Kidney (tissue), 14 donors: Measurements from ENCODE around the gene AGBL5. TPM values are rescaled to one million over a fixed set of nuclear protein-coding genes. Genes with fewer than 3 reads are reported as not detected.
"Not testable (repeated sequence)": the region's sequence is repeated elsewhere in the genome, so short reads cannot be mapped to it uniquely, and the experiment has no call there.

Experiments
- DNase-seq, 5 donors: peaks; one replicate each; pipeline ENCODE4 v3.0.0-alpha.2; 2013 to 2020
- FAIRE-seq: peaks from 2 replicates; lab custom pipeline; 2012; peaks lifted over from hg19 to GRCh38; lab: Jason Lieb, UNC
- H3K27ac ChIP-seq, 2 donors: one replicate each; pipeline ENCODE4 v1.7.0; 2013; ENCODE audit warnings: low read depth in 2 of 2, low read length in 2 of 2, inconsistent platforms in 1 of 2
- H3K27me3 ChIP-seq: one replicate; pipeline ENCODE4 v1.7.1; 2013; ENCODE audit warnings: low read length, inconsistent platforms; ENCODE audit not compliant: control insufficient read depth, insufficient read depth
- H3K36me3 ChIP-seq, 3 donors: one replicate each; pipeline versions ENCODE4 v1.7.0 to v1.7.1; 2013; ENCODE audit warnings: low read length in 3 of 3, control low read depth in 1 of 3, inconsistent platforms in 1 of 3; ENCODE audit not compliant: insufficient read depth in 3 of 3, control insufficient read depth in 2 of 3
- H3K4me1 ChIP-seq, 3 donors: one replicate each; pipeline versions ENCODE4 v1.7.0 to v1.7.1; 2013; ENCODE audit warnings: low read length in 3 of 3, inconsistent platforms in 1 of 3, low read depth in 1 of 3; ENCODE audit not compliant: control insufficient read depth in 2 of 3, insufficient read depth in 2 of 3
- H3K4me3 ChIP-seq, 3 donors: one replicate each; pipeline versions ENCODE4 v1.7.0 to v1.8.1; 2013; ENCODE audit warnings: low read length in 3 of 3, control low read depth in 1 of 3, inconsistent platforms in 1 of 3
- H3K9ac ChIP-seq, 3 donors: one replicate each; pipeline versions ENCODE4 v1.7.0 to v1.7.1; 2013; ENCODE audit warnings: low read length in 3 of 3, control low read depth in 1 of 3, inconsistent platforms in 1 of 3
- H3K9me3 ChIP-seq, 3 donors: one replicate each; pipeline versions ENCODE4 v1.7.0 to v1.7.1; 2013; ENCODE audit warnings: low read length in 3 of 3, control low read depth in 1 of 3, inconsistent platforms in 1 of 3; ENCODE audit not compliant: control insufficient read depth in 2 of 3, insufficient read depth in 1 of 3
- CTCF ChIP-seq: IDR thresholded peaks from 3 replicates; pipeline ENCODE4 v1.5.1; 2012; ENCODE audit warnings: mild to moderate bottlenecking, moderate library complexity, borderline replicate concordance; ENCODE audit not compliant: insufficient read depth; ENCODE audit errors: extremely low read depth
- intact Hi-C: fragments of 100-400 bp; cut with DNase I; formaldehyde crosslinking; loops from one replicate; pipeline ENCODE4 v1.11.1; 2022
- polyA plus RNA-seq: library from polyadenylated mRNA; stranded (reverse); fragments of 350-450 nt; fragmentation: Illumina TruSeq; extraction: RNeasy Lipid Tissue Mini Kit (QIAGEN cat#74804); gene quantifications from one replicate; pipeline ENCODE4 v1.2.3, GENCODE V29; 2014; ENCODE audit warnings: low read depth, low replicate concordance; ENCODE audit not compliant: insufficient read depth
- total RNA-seq: library from RNA; stranded (reverse); fragmentation: NEBNext Ultra II Directional; extraction: Animal tissue kit (Norgen Biotek cat#: 25700); gene quantifications from one replicate; pipeline ENCODE4 v1.2.1, GENCODE V29; 2021
- donor health status: control.
- donor health status: control.
- donor health status: control.
- donor health status: control.
- donor health status: control.
- donor health status: DM: yes; HTN: yes; CAD: no.
- donor health status: Normal renal cell carcinoma (clear cell type).

Gene AGBL5
- total and polyA plus RNA-seq, 2 donors from 2014 or later: 33.4 to 36.5 TPM

GRCh38 chr2:27072920-27073319, 21.5 kb downstream of the AGBL5 start:
- Histone ChIP-seq H3K4me1 (peaks cover 9 to 26% (median 14%) of the 10 kb centered on the region in 3 donors), H3K9me3 (no peaks in the 10 kb centered on the region), H3K27me3 (no peaks in the 10 kb centered on the region), H3K4me3 (no peak overlapping the region), H3K27ac (peak overlapping the region; percentile 85 to 90), H3K36me3 (peaks cover 0 to 17% (median 5%) of the 10 kb centered on the region in 3 donors), H3K9ac (no peak overlapping the region)
- DNase-seq: peak in 2 of 5 donors; percentile 30 to 70
- no peak for FAIRE-seq
- intact Hi-C loops: no loop called here
- no peak for TF ChIP-seq CTCF

GRCh38 chr2:27073782-27074181, 22.3 kb downstream of the AGBL5 start:
- intact Hi-C loops: no loop called here
- H3K27ac ChIP-seq: peak overlapping the region; percentile 25 to 35
- peaks cover 0 to 9% (median 5%) of the 10 kb centered on the region in 3 donors for H3K36me3 ChIP-seq
- TF ChIP-seq CTCF: no peak
- no peak overlapping the region for H3K9ac ChIP-seq
- no peak overlapping the region for H3K4me3 ChIP-seq
- H3K27me3 ChIP-seq: no peaks in the 10 kb centered on the region
- FAIRE-seq (no peak), DNase-seq (peak in 1 of 5 donors; percentile 53)
- H3K4me1 ChIP-seq: peaks cover 9 to 23% (median 14%) of the 10 kb centered on the region in 3 donors
- H3K9me3 ChIP-seq: no peaks in the 10 kb centered on the region

- no peak for TF ChIP-seq CTCF
- intact Hi-C loops: no loop called here
- no peak overlapping the region for H3K9ac ChIP-seq
- no peaks in the 10 kb centered on the region for H3K27me3 ChIP-seq
- no peaks in the 10 kb centered on the region for H3K9me3 ChIP-seq
- H3K27ac ChIP-seq: no peak overlapping the region
- no peaks in the 10 kb centered on the region for H3K36me3 ChIP-seq
- H3K4me3 ChIP-seq: no peak overlapping the region
- no peak for FAIRE-seq
- DNase-seq: peak in 2 of 5 donors; percentile 44 to 62
- H3K4me1 ChIP-seq: peaks cover 8 to 14% (median 9%) of the 10 kb centered on the region in 3 donors
Measured at GRCh38 chr2:27074738-27075565, 23.5 kb downstream of the AGBL5 start.

- not testable (repeated sequence) for FAIRE-seq, H3K9me3 ChIP-seq
- H3K4me1 ChIP-seq: peaks cover 3 to 11% (median 9%) of the 10 kb centered on the region in 3 donors
Measured at GRCh38 chr2:27075566-27075871, 24.1 kb downstream of the AGBL5 start.

More at GRCh38 chr2:27075566-27075871, 24.1 kb downstream of the AGBL5 start:
- intact Hi-C loops, H3K4me3 ChIP-seq, H3K27ac ChIP-seq, H3K27me3 ChIP-seq, H3K36me3 ChIP-seq, H3K9ac ChIP-seq, DNase-seq: not testable (repeated sequence)
